Measurements from ENCODE around the gene CEP250.

CEP250 gene

DNA sequence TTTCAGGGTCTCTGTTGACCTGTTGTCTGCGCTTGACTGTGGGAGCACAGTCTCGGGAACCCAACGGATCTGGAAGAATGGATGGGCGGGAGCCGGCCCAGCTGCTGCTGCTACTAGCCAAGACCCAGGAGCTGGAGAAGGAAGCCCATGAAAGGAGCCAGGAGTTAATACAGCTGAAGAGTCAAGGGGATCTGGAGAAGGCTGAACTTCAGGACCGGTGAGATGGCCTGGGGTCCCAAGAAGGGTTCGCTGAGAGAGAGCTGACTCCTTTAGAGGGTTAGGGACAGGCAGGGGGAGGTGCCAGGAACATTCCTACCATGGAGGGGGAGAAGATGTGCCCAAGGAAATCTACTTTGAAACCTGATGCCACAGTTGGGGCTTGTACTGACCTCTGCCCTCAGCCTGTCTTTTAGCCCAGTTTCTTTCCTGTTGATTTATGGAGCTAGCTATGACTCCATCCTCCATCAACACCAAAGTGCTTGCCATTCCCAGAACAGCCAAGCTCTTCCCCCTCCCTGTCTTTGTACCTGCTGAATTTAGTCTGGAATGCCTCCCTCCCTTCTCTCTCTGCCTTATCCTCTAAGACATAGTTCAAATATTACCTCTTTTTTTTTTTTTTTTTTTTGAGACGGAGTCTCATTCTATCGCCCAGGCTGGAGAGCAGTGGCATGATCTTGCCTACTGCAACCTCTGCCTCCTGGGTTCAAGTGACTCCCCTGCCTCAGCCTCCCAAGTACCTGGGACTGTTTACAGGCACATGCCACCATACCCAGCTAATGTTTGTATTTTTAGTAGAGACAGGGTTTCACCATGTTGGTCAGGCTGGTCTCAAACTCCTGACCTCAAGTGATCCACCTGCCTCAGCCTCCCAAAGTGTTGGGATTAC is 12.2 kb downstream of the CEP250 start:
- H3K36me3 ChIP-seq (ENCODE audit: low read length), result no peaks in the 10 kb centered on the region
- H2AFZ ChIP-seq (ENCODE audit: low read depth, low read length, severe bottlenecking), result no peak overlapping the region
- no peaks in the 10 kb centered on the region for H3K79me2 ChIP-seq (ENCODE audit: insufficient read depth, low read length)
- TF ChIP-seq, protein P1, sequence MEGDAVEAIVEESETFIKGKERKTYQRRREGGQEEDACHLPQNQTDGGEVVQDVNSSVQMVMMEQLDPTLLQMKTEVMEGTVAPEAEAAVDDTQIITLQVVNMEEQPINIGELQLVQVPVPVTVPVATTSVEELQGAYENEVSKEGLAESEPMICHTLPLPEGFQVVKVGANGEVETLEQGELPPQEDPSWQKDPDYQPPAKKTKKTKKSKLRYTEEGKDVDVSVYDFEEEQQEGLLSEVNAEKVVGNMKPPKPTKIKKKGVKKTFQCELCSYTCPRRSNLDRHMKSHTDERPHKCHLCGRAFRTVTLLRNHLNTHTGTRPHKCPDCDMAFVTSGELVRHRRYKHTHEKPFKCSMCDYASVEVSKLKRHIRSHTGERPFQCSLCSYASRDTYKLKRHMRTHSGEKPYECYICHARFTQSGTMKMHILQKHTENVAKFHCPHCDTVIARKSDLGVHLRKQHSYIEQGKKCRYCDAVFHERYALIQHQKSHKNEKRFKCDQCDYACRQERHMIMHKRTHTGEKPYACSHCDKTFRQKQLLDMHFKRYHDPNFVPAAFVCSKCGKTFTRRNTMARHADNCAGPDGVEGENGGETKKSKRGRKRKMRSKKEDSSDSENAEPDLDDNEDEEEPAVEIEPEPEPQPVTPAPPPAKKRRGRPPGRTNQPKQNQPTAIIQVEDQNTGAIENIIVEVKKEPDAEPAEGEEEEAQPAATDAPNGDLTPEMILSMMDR (IDR thresholded peaks at IDR 0.05; ENCODE audit: insufficient read depth, low read length, poor library complexity, severe bottlenecking), result no peak
- TF ChIP-seq EZH2phosphoT487 (conservative IDR thresholded peaks at IDR 0.05; ENCODE audit: low read length), result no peak
- no peaks in the 10 kb centered on the region for H3F3A ChIP-seq (ENCODE audit: insufficient read depth)
- no peaks in the 10 kb centered on the region for H3K9me2 ChIP-seq (replicated peaks; ENCODE audit: insufficient read depth, low read length)
- H3K9ac ChIP-seq (ENCODE audit: low read length), result no peak overlapping the region
- H3K9me3 ChIP-seq (ENCODE audit: insufficient read depth, low read length), result no peaks in the 10 kb centered on the region
- H3K4me2 ChIP-seq (ENCODE audit: low read depth, low read length, poor library complexity, severe bottlenecking), result no peak overlapping the region
- H3K27ac ChIP-seq (ENCODE audit: low read depth, low read length), result no peak overlapping the region
- H4K20me1 ChIP-seq (ENCODE audit: low read depth, low read length), result no peaks in the 10 kb centered on the region
- no peak overlapping the region for H3K4me3 ChIP-seq (ENCODE audit: insufficient read depth, low read length, poor library complexity, severe bottlenecking)
- H3K27me3 ChIP-seq (ENCODE audit: low read length), result no peaks in the 10 kb centered on the region

DNA sequence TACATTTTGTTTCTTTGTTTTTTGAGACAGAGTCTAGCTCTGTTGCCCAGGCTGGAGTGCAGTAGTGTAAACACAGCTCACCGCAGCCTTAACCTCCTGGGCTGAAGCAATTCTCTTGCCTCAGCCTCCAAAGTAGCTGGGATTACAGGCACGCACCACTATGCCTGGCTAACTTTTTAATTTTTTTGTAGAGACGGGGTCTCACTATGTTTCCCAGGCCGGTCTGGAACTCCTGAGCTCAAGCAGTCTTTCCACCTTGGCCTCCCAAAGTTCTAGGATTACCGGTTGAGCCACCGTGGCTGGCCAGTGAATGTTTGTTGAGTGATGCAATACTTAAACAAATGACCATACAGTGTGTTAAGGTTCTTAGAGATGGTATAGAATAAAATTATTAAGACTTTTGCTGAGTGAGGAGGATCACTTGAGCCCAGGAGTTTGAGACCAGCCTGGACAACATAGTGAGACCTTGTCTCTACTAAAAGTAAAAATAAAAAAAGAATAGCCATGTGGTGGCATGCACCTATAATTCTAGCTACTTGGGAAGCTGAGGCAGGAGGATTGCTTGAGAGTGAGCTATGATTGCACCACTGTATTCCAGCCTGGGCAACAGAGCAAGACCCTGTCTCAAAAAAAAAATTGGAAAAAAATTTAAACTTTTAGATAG is 13.4 kb downstream of the CEP250 start:
- Histone ChIP-seq H2AFZ (ENCODE audit: low read depth, low read length, severe bottlenecking) (no peak overlapping the region), H4K20me1 (ENCODE audit: low read depth, low read length) (no peaks in the 10 kb centered on the region), H3K9me3 (ENCODE audit: insufficient read depth, low read length) (no peaks in the 10 kb centered on the region), H3K4me2 (ENCODE audit: low read depth, low read length, poor library complexity, severe bottlenecking) (no peak overlapping the region), H3K4me3 (ENCODE audit: insufficient read depth, low read length, poor library complexity, severe bottlenecking) (no peak overlapping the region), H3K79me2 (ENCODE audit: insufficient read depth, low read length) (no peaks in the 10 kb centered on the region), H3F3A (ENCODE audit: insufficient read depth) (no peaks in the 10 kb centered on the region), H3K27me3 (ENCODE audit: low read length) (no peaks in the 10 kb centered on the region), H3K27ac (ENCODE audit: low read depth, low read length) (no peak overlapping the region), H3K36me3 (ENCODE audit: low read length) (no peaks in the 10 kb centered on the region), H3K9me2 (replicated peaks; ENCODE audit: insufficient read depth, low read length) (no peaks in the 10 kb centered on the region), H3K9ac (ENCODE audit: low read length) (no peak overlapping the region)
- no peak for TF ChIP-seq EZH2phosphoT487 (conservative IDR thresholded peaks at IDR 0.05; ENCODE audit: low read length)
- TF ChIP-seq, protein P1 (IDR thresholded peaks at IDR 0.05; ENCODE audit: insufficient read depth, low read length, poor library complexity, severe bottlenecking), result no peak

DNA sequence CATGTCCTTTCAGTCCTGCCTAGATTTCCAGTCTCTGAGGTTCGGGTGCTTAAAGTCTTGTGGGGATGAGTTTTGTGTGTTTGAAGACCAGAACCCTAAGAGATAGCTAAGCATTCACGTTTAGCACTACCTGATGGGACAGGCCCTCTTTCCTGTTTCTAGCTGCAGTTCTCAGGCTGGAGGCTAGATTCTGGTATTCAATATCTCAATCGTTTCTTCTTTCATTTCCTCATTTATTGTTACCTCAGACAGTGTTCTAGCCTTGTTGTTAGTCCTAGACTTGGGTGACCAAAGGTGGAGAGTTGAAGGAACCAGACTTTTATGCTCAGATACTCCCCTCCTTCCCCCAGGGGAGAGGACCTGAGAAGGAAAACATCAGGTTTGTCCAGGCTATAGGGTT is 16.8 kb downstream of the CEP250 start:
- H2AFZ ChIP-seq (ENCODE audit: low read depth, low read length, severe bottlenecking), result no peak overlapping the region
- no peaks in the 10 kb centered on the region for H3K36me3 ChIP-seq (ENCODE audit: low read length)
- H3F3A ChIP-seq (ENCODE audit: insufficient read depth), result no peaks in the 10 kb centered on the region

More for the DNA sequence above, 16.8 kb downstream of the CEP250 start:
- no peak overlapping the region for H3K9ac ChIP-seq (ENCODE audit: low read length)
- no peak overlapping the region for H3K4me2 ChIP-seq (ENCODE audit: low read depth, low read length, poor library complexity, severe bottlenecking)
- TF ChIP-seq EZH2phosphoT487 (conservative IDR thresholded peaks at IDR 0.05; ENCODE audit: low read length), result no peak
- TF ChIP-seq, protein P1 (IDR thresholded peaks at IDR 0.05; ENCODE audit: insufficient read depth, low read length, poor library complexity, severe bottlenecking), result no peak
- no peak overlapping the region for H3K4me3 ChIP-seq (ENCODE audit: insufficient read depth, low read length, poor library complexity, severe bottlenecking)
- H3K79me2 ChIP-seq (ENCODE audit: insufficient read depth, low read length), result no peaks in the 10 kb centered on the region
- H3K9me3 ChIP-seq (ENCODE audit: insufficient read depth, low read length), result no peaks in the 10 kb centered on the region
- no peaks in the 10 kb centered on the region for H3K9me2 ChIP-seq (replicated peaks; ENCODE audit: insufficient read depth, low read length)
- no peak overlapping the region for H3K27ac ChIP-seq (ENCODE audit: low read depth, low read length)
- no peaks in the 10 kb centered on the region for H3K27me3 ChIP-seq (ENCODE audit: low read length)
- H4K20me1 ChIP-seq (ENCODE audit: low read depth, low read length), result no peaks in the 10 kb centered on the region
